Skin epidermis (tissue), 12 donors: ENCODE measurements around the gene MIEN1.
A peak's percentile ranks its signal among the peaks of the same experiment; 100 is the strongest.

ENCODE experiments used
- H3K27ac ChIP-seq, 21 experiments: fragments of 200-600 bp; sonication (generic) in 11 of 21; one replicate each; pipeline ENCODE4 v1.5.0; 2020; ENCODE audit warnings: mild to moderate bottlenecking in 3 of 21, inconsistent platforms in 2 of 21, moderate library complexity in 2 of 21
- H3K4me3 ChIP-seq, 7 experiments: fragments of 200-600 bp; sonication (generic) in 2 of 7; one replicate each; pipeline ENCODE4 v1.5.0; 2020; ENCODE audit warnings: inconsistent platforms in 2 of 7, mild to moderate bottlenecking in 2 of 7, moderate library complexity in 1 of 7

MIEN1 gene

DNA sequence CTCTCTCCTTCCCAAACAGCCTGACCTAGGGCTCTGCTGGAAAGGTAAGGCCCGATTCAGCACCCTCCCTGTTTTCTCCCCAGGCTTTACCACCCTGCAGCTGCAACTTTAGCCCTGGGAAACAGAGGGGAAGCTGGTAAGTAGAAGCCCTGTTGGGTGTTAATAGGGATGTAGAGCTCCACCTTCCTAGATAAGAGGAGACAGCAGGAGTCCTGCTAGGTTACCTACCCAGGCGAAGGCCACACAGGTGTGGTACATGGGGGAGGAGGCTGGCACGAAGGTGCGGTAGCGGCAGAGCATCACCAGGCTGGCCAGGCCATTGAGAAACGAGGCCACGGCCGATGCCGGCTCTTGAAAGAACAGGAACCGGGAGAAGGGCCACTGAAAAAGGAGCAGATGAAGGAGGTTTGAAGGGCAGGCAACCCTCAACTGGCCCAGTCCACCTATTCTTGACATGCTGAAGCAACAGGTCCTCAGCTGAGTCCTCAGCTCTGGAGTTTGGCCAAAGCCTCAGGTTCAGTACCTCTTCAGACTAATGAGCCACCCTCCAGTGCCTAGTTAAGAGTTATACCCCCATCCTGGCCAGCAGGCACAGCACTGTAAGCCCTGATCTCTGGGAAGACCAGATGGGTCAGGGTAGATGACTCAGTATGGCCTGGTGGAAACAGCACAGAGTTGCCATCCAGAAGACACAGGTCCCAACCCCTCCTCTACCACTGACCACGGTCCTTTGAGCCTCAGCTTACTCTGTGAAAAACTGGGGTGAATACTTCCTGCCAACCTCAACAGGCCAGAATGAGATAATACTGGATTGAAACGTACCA is 45.8 kb downstream of the MIEN1 start:
- Histone ChIP-seq H3K27ac (no peak overlapping the region), H3K4me3 (no peak overlapping the region)

- Histone ChIP-seq H3K27ac (no peak overlapping the region), H3K4me3 (no peak overlapping the region)
Observed at GRCh38 chr17:39683295-39683939, 46.9 kb downstream of the MIEN1 start.

- Histone ChIP-seq H3K4me3 (no peak overlapping the region), H3K27ac (peak overlapping the region in 10 of 21 experiments; percentile 11 to 79 (median 55))
Observed at GRCh38 chr17:39679521-39680192, 50.7 kb downstream of the MIEN1 start.
